ENCODE data around the gene RAI1.

RAI1 gene

GRCh38 chr17:17831208-17832031 lies 150.2 kb downstream of the RAI1 start:
- peak; percentile 53 for DNase-seq (ENCODE audit: low spot score)

- DNase-seq (ENCODE audit: low spot score) = no peak
These were observed 150.7 kb downstream of the RAI1 start for GRCh38 chr17:17832032-17832363.

DNA sequence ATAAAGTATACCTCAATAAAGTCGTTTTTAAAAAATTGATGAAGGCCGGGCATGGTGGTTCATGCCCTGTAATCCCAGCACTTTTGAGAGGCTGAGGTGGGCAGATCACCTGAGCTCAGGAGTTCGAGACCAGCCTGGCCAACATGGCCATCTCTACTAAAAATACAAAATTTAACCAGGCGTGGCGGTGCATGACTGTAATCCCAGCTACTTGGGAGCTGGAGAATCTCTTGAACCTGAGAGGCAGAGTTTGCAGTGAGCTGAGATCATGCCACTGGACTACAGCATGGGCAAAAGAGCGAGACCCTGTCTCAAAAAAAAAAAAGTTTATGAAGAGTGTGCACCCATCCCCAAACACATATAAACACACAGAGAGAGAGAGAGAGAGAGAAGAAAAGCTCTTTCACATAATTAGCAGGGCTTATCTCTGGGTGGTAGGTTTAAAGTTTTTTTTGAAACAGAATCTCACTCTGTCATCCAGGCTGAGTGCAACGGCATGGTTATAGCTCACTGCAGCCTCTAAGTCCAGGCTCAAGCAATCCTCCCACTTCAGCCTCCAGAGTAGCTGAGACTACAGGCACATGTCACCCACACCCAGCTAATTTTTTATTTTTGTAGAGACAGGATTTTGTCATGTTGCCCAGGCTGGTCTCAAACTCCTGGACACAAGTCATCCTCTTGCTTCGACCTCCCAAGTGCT lies 152.6 kb downstream of the RAI1 start:
- DNase-seq (ENCODE audit: low spot score) = no peak

DNA sequence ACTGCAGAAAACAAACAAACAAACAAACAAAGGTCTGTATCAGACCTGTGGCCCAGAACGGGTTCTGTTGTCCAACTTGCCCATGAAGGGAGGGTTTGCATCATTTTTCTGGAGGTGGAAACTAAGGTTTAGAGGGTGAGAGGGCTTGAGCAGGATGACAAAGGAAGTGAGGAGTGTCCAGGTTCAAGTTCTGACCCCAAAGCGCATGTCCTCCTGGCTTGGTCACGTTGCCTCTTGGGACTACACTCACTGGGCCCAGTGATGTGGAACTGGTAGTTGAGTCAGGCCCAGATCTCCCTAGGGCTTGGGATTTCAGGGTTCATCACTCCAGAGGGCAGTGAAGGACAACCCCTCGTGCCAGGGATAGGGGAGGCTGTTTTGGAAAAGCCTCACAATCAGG lies 153.7 kb downstream of the RAI1 start:
- DNase-seq (ENCODE audit: low spot score) = no peak

DNA sequence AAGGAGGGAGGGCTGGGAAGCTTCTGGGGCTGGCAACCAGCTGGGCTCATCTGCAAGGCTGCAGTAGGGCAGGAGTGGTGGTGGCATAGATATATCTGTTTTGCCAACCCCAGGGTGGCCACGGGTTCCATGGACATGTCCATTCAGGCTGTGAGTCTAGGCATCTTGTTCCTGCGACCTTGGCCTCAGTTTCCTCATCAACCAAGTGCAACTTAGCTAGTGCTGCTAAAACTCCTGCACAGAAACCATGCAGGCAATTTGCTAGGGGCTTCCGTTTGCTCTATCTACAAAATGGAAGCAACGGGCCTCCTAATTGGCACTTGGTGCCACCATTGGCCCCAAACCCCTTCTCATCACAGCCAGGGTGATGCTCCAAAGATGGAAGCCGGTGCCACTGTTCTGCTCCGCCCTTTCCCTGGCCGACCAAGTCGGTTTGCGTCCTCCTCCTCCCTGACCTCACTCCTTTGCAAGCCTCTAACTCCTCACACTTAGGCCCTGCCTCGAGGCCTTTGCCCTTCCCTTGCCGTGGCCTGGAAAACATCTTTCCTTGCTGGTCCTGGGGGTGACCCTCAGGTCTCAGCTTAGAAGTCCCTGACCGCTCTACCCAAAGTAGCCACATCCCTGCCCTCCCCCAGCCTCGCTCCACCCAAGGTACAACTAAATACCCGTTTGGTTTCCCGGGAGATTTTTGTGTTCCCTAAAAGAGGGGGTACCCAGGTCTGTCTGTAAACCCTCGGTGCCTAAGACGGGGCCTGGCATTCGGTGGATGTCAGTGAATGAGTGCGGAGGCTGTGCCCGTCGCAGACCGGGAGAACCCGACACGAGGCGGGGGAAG lies 154.4 kb downstream of the RAI1 start:
- DNase-seq (ENCODE audit: low spot score) = no peak

- DNase-seq (ENCODE audit: low spot score) = peak; percentile 98
These were observed 155.1 kb downstream of the RAI1 start for GRCh38 chr17:17836250-17836817.

- peak; percentile 53 for DNase-seq (ENCODE audit: low spot score)
These were observed 155.6 kb downstream of the RAI1 start, which contains the start of gene SREBF1 for GRCh38 chr17:17836818-17837379. SREBF1 (minus strand) TSS chr17:17836986; CDS start chr17:17836817, 169 bp downstream.

GRCh38 chr17:17837380-17837821 lies 156.1 kb downstream of the RAI1 start:
- no peak for DNase-seq (ENCODE audit: low spot score)

DNA sequence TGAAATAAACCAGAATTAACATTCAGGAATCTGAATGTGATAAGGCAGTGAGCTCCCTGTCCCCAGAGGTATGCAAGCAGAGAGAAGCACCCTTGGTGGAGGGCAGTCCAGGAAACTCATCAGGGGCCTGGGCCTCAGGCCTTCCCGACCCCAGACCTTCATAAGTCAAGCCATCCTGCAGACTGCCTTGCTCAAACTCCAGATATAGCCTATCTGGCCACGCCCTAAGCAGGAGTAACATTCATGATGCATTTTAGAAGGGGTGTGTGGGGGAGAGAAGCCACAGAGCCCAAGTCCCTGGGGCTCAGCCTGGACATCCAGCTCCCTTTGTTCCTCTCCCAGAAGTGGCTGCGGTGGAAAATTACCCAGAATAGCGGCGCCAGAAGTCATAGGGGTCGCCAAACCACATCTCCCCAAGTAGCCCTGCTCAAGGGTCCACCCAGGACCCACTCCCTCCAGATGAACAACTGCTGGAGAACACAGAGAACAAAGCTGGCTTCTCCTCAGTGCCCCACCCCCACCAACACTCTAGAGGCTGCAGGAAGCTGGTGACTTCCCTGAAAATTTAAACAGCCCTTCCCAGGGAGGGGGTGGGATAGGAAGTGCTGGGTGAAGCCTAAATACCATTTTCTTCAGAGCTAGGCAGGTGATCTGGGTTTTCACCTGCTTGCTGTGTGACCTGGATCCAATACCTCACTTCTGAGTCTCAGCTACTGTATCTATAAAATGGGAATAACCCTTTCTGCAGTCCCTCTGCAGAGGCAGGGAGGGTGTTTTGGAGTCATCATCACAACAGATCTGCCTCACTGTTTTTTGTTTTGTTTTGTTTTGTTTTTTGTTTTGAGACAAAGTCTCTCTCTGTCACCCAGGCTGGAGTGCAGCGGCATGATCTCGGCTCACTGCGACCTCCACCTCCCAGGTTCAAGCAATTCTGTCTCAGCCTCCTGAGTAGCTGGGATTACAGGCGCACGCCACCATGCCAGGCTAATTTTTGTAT lies 157.0 kb downstream of the RAI1 start:
- DNase-seq (ENCODE audit: low spot score) = peak; percentile 86

- DNase-seq (ENCODE audit: low spot score) = peak; percentile 93
These were observed 158.8 kb downstream of the RAI1 start for GRCh38 chr17:17839791-17840707.

GRCh38 chr17:17840751-17841591 lies 159.7 kb downstream of the RAI1 start:
- peak; percentile 86 for DNase-seq (ENCODE audit: low spot score)

GRCh38 chr17:17841601-17842025 lies 160.4 kb downstream of the RAI1 start:
- DNase-seq (ENCODE audit: low spot score) = no peak

GRCh38 chr17:17842111-17842876 lies 161.0 kb downstream of the RAI1 start:
- no peak for DNase-seq (ENCODE audit: low spot score)

- no peak for DNase-seq (ENCODE audit: low spot score)
These were observed 161.8 kb downstream of the RAI1 start for GRCh38 chr17:17843096-17843495.

DNA sequence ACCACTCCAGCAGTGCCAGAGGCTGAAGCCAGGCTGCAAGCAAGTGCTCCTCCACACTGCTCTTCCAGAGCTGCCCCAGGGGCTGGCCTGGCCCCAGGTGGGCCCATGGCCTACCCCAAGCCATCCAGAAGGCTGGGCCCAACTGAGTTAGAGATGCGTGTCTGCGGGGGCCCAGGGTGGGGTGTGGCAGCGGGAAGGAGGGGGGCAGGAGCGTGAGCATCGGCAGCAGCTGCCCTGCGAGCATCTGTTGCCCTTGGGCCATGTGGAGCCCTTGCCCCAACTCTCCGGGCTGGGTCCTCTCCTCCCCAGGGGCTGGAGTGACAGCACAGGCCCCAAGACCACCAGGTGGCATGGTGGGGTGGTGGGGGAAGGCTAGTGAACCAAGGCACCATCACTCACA lies 162.8 kb downstream of the RAI1 start:
- no peak for DNase-seq (ENCODE audit: low spot score)

DNA sequence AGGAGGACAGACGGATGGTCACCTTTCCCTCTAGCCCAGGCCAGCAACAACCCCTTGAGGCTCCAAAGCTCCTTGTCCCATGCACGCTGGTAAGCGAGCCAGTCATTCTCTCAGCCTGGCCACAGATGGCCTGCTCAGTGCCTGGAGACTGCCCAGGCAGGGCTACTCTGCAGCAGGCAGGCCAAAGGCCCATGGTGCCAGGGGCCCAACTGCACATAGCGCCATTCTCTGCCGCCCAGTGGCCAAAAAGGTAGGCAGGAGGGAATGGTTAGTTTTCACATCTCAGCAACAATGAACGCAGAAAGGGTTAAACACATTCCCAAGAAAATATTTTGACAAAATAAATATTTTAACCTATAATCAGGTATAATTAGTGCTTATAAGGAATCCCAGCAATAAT lies 163.2 kb downstream of the RAI1 start:
- DNase-seq (ENCODE audit: low spot score) = no peak

- no peak for DNase-seq (ENCODE audit: low spot score)
These were observed 164.0 kb downstream of the RAI1 start for GRCh38 chr17:17845046-17845775.

Data from pons (tissue), 1 donor.